DMS53 treated with DMSO at 0.1 percent for 48 hours (cell line): ENCODE data around the gene MISP3.
"Not testable (repeated sequence)": the region's sequence is repeated elsewhere in the genome, so short reads cannot be mapped to it uniquely, and the experiment has no call there.

Source experiments
- DNase-seq: peaks from one replicate; lab custom pipeline; 2025; ENCODE audit not compliant: unreplicated experiment; lab: John Stamatoyannopoulos, UW

MISP3 gene

DNA sequence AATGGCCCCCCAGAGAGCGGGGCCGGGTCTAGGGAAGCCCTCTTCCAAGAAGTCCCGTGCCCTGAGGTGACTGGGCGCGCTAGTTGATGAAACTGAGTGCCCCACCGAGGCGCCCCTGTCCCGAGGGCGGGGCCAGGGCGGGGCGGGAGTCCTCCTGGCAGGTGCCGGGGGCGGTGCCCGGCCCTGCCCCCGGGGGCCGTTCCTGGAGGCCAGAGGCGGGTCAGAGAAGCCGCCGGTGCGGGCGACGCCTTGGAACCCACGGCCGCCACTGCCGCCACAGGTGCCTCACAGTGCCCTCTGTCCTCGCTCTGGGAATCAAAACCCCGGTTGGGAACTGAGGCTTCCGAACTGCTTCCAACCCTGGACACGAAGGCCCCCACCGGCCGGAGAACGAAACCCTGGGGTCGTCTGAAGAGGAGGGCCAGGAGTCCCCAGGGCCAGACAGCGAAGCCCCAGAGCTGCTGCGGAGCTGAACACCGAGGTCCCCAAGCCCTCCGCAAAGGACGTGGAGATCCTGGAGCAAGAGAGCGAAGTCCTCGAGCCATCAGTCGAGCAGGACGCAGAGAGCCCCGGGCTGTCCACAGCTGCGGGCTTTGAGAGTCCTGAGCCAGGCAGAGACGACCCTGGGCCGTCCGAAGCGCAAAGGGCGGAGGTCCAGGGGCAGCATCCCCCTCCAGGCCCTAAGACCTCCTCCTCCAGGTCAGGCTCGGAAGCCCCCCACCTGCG lies at the start of gene MISP3:
Gene MISP3, plus strand, starts transcription at position 252 of the 726 bp plus-strand sequence. CDS start 524 bp downstream, outside the sequence.
- peak; percentile 46 for DNase-seq

DNA sequence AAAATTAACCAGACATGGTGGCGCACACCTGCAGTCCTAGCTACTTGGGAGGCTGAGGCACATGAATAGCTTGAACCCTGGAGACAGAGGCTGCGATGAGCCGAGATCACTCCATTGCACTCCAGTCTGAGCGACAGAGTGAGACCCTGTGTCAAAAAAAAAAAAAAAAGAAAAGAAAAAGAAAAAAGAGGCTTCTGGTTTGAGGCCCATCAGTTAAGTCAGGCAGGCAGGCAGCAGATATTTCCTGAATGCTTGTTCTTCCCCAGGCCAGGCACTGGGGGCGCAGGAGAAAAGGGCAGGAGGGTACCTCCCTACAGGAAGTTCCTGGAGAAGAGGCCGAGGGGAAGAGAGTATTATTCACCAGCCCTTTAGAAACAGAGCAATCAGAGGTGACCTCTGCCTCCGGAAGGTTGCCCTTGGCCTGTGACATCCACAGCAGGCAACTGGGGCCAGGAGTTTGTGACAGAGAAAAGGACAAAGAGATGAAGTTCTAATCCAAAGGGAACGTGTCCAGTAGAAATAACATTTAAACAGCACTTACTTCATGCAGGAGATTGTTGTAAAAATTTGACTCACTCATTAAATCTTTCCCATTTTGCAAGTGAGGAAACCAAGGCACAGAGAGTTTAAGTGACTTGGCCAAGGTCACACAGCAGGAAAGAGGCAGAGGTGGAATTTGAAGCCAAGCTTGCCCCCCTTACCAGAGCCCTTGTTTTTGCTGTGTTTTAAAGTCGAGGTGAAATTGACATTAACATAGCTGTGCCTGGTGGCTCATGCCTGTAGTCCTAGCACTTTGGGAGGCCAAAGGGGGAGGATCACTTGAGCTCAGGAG lies 49.0 kb upstream of the MISP3 start:
- peak; percentile 56 for DNase-seq

DNA sequence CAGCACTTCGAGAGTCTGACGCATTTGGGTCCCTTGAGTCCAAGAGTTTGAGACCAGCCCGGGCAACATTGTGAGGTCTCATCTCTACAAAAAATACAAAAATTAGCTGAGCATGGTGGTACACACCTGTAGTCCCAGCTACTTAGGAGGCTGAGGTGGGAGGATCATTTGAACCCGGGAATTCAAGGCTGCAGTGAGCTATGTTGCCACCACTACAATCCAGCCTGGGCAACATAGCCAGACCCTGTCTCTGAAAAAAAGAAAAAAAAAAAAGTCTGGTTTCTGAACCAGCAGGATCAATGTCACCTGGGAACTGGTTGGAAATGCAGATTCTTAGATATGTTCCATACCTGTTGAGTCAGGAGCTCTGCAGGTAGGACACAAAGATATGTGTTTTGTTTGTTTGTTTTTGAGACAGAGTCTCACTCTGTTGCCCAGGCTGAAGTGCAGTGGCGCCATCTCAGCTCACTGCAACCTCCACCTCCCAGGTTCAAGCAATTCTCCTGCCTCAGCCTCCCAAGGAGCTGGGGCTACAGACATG lies 45.9 kb upstream of the MISP3 start:
- DNase-seq: not testable (repeated sequence)

DNA sequence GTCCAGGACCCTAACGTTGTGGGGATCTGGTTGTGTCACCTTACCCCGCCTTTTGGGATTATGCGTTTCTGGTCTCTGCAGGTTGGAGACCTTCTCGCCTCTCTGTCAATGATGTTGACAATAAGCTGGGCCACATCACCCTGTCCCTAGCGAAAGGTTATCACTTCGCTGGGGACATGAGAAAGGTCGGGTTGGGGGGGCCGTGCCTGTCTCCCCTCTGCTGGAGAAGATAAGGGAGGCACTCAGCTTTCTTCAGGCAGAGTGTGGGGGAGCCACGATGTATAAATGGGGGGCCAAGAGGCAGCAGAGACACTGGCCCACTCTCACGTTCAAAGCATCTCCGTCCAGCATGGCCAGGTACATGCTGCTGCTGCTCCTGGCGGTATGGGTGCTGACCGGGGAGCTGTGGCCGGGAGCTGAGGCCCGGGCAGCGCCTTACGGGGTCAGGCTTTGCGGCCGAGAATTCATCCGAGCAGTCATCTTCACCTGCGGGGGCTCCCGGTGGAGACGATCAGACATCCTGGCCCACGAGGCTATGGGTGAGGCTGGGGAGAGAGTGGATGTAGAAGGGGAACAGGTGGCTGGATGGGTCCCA lies 44.6 kb upstream of the MISP3 start, which contains the start of gene RLN3:
Gene RLN3, plus strand, starts transcription at position 293 of the 595 bp plus-strand sequence. Its CDS starts 57 bp downstream, at position 350.
- no peak for DNase-seq

DNA sequence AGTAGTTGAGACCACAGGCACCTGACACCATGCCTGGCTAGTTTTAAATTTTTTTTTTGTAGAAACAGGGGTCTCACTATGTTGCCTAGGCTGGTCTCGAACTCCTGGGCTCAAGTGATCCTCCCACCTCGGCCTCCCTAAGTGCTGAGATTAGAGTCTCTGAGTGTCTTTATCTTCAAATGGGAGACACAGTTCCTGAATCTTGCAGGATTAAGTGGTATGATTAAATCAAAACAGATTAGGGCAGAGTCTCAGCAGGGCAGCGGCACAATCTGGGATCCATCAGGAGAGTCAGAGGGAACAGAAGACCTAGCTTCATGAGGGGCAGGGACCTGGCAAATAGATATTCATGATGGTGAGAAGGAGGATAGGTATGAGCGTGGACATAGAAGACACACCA lies 43.7 kb upstream of the MISP3 start:
- no peak for DNase-seq

DNA sequence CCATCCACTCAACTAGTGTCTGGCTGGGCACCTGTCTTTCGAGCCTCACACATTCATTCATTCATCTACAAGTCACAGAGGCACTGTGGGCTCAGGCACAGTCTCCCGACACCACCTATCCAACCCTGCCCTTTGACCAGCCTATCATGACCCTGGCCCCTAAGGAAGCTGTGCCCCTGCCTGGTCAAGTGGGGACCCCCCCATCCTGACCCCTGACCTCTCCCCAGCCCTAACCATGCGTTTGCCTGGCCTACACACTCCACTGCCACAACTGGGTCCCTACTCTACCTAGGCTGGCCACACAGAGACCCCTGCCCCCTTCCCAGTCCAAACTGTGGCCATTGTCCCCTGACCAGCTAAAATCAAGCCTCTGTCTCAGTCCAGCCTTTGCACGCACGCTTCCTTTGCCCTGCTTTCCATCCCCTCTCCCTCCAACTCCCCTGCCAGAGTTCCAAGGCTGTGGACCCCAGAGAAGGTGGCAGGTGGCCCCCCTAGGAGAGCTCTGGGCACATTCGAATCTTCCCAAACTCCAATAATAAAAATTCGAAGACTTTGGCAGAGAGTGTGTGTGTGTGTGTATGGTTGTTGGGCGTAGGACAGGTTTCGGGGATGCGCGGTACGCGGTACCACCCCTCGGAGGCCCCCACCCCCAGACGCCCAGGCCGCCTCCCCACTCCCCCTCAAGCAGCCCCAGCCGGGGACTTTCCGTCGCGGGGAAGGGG lies 41.4 kb upstream of the MISP3 start:
- no peak for DNase-seq

DNA sequence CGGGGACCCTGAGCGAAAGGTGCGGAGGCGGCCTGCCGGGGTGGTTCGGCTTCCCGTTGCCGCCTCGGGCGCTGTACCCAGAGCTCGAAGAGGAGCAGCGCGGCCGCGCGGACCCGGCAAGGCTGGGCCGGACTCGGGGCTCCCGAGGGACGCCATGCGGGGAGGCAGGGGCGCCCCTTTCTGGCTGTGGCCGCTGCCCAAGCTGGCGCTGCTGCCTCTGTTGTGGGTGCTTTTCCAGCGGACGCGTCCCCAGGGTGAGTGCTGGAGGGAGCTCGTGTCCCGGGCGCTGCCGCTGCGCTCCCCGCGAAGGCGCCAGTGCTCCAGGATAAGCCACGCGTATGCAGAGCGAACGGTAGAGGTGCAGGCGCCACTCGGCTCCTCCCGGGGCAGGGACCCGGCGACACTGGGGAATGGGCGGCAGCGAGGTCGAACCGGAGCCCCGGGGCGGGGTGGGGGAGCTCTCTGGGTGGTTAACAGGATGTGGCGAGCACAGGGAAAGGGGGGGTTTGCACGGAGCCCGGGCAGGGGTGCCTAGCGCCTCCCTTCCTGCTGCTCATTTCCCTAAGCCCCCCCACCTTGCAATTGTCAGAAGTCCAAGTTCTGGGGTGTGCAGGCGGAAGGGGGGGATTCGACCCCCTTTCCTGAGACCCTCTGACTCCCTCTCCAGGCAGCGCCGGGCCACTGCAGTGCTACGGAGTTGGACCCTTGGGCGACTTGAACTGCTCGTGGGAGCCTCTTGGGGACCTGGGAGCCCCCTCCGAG lies 40.7 kb upstream of the MISP3 start, which contains the start of gene IL27RA:
Gene IL27RA, plus strand, starts transcription at position 44 of the 762 bp plus-strand sequence. Its CDS starts 111 bp downstream, at position 155.
- no peak for DNase-seq

DNA sequence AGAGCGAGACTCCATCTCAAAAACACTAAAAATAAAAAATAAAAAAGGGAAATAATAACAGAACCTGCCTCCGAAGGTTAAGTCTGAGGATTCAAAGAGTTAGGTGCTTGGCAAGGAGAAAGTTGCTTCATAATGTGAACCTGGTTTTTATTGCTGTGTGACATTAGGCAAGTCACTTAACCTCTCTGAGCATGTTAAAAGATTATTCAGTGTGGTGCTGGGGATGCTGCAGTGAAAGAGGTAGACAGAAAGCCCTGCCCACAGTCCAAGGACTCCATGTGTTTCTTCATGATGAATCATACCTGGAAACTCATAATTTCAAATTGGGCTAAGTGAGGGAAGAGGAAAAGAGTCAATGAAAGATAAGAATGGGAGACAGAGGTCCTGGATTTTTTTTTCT lies 38.6 kb upstream of the MISP3 start:
- DNase-seq: no peak

DNA sequence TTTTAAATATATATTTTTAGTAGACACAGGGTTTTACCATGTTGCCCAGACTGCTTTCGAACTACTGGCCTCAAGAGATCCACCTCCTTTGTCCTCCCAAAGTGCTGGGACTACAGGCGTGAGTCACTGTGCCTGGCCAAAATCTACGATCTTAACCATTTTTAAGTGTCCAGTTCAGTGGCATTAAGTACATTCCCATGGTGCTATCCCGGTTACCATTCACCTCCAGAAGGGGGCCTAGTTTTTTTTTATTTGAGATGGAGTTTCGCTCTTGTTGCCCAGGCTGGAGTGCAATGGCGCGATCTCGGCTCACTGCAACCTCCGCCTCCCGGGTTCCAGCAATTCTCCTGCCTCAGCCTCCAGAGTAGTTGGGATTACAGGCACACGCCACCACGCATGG lies 37.4 kb upstream of the MISP3 start:
- not testable (repeated sequence) for DNase-seq

DNA sequence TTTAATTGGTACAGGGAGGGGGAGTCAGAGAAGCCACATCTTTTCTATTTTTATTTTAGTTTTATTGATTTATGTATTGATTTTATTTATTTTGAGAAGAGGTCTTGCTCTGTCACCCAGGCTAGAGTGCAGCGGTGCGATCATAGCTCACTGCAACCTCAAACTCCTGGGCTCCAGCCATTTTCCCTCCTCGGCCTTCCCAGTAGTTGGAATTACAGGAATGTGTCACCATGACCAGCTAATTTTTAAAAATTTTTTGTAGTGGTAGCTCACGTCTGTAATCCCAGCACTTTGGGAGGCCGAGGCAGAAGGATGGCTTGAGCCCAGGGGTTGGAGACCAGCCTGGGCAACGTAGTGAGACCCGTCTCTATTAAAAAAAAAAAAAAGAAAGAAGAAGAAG lies 36.9 kb upstream of the MISP3 start:
- DNase-seq: no peak

DNA sequence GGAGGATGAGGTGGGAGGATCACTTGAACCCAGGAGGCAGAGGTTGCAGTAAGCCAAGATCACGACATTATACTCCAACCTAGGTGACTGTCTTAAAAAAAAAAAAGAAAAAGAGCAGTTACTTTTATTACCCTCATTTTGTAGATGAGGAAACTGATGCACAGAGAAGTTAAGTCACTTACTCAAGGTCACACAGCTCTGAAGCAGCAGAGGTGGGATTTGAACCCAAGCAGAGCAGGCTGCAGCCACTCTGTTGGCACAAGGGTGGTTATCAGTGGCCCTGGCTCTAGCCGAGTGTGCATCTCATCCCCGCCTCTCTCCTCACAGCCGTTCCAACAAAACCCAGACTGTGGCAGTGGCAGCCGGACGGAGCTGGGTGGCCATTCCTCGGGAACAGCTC lies 33.4 kb upstream of the MISP3 start:
- DNase-seq: no peak

DNA sequence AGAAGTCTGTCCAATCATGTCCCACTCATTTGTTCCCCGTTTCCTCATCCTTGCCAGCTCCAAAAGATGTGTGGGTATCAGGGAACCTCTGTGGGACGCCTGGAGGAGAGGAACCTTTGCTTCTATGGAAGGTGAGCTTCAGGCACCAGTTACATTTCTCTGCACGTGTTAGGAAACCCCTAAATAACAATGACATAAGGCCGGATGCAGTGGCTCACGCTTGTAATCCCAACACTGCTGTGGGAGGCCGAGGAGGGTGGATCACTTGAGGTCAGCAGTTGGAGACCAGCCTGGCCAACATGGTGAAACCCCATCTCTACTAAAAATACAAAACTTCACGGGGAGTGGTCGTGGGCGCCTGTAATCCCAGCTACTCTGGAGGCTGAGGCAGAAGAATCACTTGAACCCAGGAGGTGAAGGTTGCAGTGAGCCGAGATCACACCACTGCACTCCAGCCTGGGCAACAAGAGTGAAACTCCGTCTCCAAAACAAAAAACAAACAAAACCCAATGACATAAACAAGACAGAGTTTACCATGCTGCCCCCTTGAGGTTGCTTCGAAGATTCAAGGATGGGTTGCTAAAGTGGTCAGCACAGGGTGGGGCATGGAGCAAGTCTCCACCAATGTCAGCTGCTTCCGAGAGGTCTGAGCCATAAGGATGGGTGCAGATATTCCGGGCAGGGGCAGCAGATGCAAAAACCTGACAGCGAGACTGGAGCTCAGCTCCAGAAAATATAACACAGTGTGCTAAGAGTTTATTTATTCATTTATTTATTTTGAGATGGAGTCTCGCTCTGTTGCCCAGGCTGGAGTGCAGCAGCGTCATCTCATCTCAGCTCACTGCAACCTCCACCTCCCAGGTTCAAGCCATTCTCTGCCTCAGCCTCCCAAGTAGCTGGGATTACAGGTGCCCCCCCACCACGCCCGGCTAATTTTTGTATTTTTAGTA lies 29.7 kb upstream of the MISP3 start:
- DNase-seq: not testable (repeated sequence)

DNA sequence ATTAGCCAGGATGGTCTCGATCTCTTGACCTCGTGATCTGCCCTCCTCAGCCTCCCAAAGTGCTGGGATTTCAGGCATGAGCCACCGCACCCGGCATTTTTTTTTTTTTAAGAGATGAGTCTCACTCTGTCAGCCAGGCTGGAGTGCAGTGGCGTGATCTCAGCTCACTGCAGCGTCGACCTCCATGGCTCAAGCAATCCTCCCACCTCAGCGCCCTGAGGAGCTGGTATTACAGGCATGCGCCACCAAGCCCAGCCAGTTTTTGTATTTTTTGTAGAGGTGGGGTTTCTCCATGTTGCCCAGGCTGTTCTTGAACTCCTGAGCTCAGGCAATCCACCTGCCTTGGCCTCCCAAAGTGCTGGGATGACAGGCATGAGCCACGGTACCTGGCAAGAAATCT lies 24.7 kb upstream of the MISP3 start:
- DNase-seq: not testable (repeated sequence)

DNA sequence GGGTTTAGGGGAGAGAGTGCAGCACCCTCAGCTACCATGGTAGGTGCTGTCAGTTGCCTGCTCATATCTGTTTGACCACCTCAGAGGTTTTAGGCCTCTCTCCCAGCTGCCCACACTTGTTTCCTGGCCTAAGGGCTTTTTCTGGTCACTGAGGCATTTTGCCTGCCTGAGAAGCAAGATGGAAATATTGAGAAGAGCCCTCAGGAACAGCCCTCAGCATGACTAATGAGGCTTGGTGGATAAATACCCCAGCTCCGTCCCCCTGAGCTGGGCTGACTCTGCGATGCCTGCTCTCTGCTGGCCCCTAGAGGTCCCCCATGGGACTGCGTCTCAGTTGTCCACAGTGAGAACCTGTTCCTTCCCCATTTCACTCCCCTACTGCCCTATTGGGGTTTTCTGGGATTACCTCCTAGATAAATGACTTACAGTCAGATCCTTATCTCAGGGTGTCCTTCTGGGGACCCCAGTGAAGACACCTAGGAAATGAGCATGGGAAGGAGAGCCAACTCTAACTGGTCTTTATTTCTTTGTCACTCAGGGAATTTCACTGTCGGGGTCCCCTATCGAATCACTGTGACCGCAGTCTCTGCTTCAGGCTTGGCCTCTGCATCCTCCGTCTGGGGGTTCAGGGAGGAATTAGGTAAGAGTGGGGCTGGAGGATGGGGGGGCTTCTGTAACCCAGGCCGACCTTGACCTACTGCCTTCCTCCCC lies 24.0 kb upstream of the MISP3 start:
- DNase-seq: peak; percentile 27

DNA sequence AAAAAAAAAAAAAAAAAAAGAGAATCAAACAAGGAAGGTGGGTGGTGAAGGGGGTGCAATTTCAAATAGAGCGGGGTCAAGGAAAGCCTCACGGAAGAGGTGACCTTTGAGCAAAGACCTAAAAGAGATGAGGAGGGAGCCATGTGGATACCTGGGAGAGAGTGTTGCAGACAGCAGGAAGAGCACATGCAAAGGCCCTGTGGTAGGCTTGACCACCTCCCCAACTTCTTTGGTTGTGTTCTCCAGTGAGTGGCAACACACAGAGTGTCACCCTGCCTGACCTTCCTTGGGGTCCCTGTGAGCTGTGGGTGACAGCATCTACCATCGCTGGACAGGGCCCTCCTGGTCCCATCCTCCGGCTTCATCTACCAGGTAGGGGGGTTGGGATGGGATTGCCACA lies 22.1 kb upstream of the MISP3 start:
- no peak for DNase-seq

DNA sequence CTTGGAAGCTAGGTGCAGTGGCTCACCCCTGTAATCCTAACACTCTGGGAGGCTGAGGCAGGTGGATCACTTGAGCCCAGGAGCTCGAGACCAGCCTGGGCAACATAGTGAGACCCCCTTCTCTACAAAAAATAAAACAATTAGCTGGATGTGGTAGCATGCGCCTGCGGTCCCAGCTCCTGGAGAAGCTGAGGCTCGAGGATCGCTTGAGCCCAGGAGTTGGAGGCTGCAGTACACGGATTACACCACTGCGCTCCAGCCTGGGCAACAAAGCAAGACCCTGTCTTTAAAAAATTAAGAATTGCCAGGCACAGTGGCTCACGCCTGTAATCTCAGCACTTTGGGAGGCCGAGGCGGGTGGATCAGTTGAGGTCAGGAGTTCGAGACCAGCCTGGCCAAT lies 21.6 kb upstream of the MISP3 start:
- not testable (repeated sequence) for DNase-seq

DNA sequence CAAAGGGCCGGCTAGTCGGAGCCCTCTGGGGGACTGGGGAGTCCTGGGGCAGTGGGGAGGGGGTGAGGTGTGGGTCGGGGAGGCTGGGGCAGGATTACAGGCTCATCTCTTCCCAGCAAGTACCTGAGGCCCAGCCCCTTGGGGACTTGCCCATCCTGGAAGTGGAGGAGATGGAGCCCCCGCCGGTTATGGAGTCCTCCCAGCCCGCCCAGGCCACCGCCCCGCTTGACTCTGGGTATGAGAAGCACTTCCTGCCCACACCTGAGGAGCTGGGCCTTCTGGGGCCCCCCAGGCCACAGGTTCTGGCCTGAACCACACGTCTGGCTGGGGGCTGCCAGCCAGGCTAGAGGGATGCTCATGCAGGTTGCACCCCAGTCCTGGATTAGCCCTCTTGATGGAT lies 20.6 kb upstream of the MISP3 start:
- no peak for DNase-seq

DNA sequence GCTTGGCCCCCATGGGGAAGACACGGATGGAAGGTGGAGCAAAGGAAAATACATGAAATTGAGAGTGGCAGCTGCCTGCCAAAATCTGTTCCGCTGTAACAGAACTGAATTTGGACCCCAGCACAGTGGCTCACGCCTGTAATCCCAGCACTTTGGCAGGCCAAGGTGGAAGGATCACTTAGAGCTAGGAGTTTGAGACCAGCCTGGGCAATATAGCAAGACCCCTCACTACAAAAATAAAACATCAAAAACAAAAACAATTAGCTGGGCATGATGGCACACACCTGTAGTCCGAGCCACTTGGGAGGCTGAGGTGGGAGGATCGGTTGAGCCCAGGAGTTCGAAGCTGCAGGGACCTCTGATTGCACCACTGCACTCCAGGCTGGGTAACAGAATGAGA lies 20.1 kb upstream of the MISP3 start:
- no peak for DNase-seq
